GM12878 (cell line): ENCODE data around the gene ZDHHC22. TPM values are rescaled to one million over a fixed set of nuclear protein-coding genes. Genes with fewer than 3 reads are reported as not detected.
A peak's percentile ranks its signal among the peaks of the same experiment; 100 is the strongest.

ENCODE experiments used
- BCLAF1 ChIP-seq: fragments of 450-650 bp; IDR thresholded peaks from 2 replicates; pipeline ENCODE4 v1.6.1; 2017; ENCODE audit warnings: antibody characterized with exemption, mild to moderate bottlenecking, moderate library complexity
- CBFB ChIP-seq: IDR thresholded peaks from 2 replicates; pipeline ENCODE4 v1.6.1; 2016; ENCODE audit warnings: antibody characterized with exemption, low read depth
- FOS ChIP-seq: IDR thresholded peaks from 3 replicates; pipeline ENCODE4 v1.6.1; 2011; ENCODE audit warnings: borderline replicate concordance; ENCODE audit not compliant: insufficient read length; ENCODE audit errors: extremely low read depth
- MEF2A ChIP-seq: IDR thresholded peaks from 2 replicates; pipeline ENCODE4 v1.6.1; 2011; ENCODE audit warnings: low read depth, mild to moderate bottlenecking, low read length, moderate library complexity; ENCODE audit not compliant: insufficient read depth
- MTA2 ChIP-seq: fragments of 450-650 bp; IDR thresholded peaks from 2 replicates; pipeline ENCODE4 v1.6.1; 2016; ENCODE audit warnings: low read depth, mild to moderate bottlenecking, moderate library complexity
- MTA3 ChIP-seq: IDR thresholded peaks from 2 replicates; pipeline ENCODE4 v1.6.1; 2012; ENCODE audit warnings: low read length, inconsistent platforms, borderline replicate concordance
- MYC ChIP-seq: IDR thresholded peaks from 2 replicates; pipeline ENCODE4 v1.6.1; 2011; ENCODE audit warnings: mild to moderate bottlenecking, low read length, moderate library complexity, inconsistent platforms; ENCODE audit not compliant: insufficient read depth, insufficient replicate concordance, insufficient read length, severe bottlenecking
- NBN ChIP-seq: fragments of 450-650 bp; IDR thresholded peaks from 2 replicates; pipeline ENCODE4 v1.6.1; 2016
- NFIC ChIP-seq: IDR thresholded peaks from 2 replicates; pipeline ENCODE4 v1.6.1; 2012; ENCODE audit warnings: low read depth, mild to moderate bottlenecking, inconsistent platforms, low read length, moderate library complexity
- RBBP5 ChIP-seq: fragments of 200-600 bp; sonication (generic); conservative IDR thresholded peaks from 2 replicates; pipeline ENCODE4 v1.6.1; 2016
- RELA ChIP-seq: fragments of 450-650 bp; IDR thresholded peaks from 2 replicates; pipeline ENCODE4 v1.8.0; 2014; ENCODE audit warnings: borderline replicate concordance; ENCODE audit not compliant: partially characterized antibody
- SIN3A ChIP-seq: IDR thresholded peaks from 2 replicates; pipeline ENCODE4 v1.6.1; 2012; ENCODE audit warnings: low read depth, low read length, improper control_type of control experiment
- SMAD5 ChIP-seq: IDR thresholded peaks from 2 replicates; pipeline ENCODE4 v1.6.1; 2016; ENCODE audit warnings: antibody characterized with exemption, low read depth
- STAT3 ChIP-seq: IDR thresholded peaks from 2 replicates; pipeline ENCODE4 v1.6.1; 2011; ENCODE audit warnings: low read depth, low read length, improper control_type of control experiment
- WRNIP1 ChIP-seq: IDR thresholded peaks from 2 replicates; pipeline ENCODE4 v1.6.1; 2011; ENCODE audit warnings: low read depth, low read length, improper control_type of control experiment, borderline replicate concordance
- polyA plus RNA-seq, 11 experiments: library from polyadenylated mRNA; depleted of rRNA in 4 of 11; unstranded in 6 of 11; stranded (reverse) in 5 of 11; fragments of >200 nt; fragmentation: Nextera tagmentation in 4 of 11; fragmentation: Illumina TruSeq in 1 of 11; extraction: Ambion mirVana in 4 of 11; extraction: Trizol in 1 of 11; gene quantifications; 1 replicate in 1 of 11; 2 replicates in 10 of 11; pipeline versions ENCODE4 v1.2.1 to v1.2.3, GENCODE V29; 2011 to 2016; ENCODE audit warnings: inconsistent platforms in 2 of 11, missing spikeins in 2 of 11, low read depth in 1 of 11
- total RNA-seq, 4 experiments: library from RNA; depleted of rRNA in 3 of 4; stranded (reverse); fragments of >200 nt in 3 of 4; fragmentation: Illumina TruSeq in 1 of 4; extraction: Trizol in 1 of 4; gene quantifications; 2 replicates each; pipeline versions ENCODE4 v1.2.1 to v1.2.3, GENCODE V29; 2013 to 2021
- TF ChIP-seq, protein P1 (sequence below): IDR thresholded peaks from 2 replicates; pipeline ENCODE4 v1.6.1; 2012; ENCODE audit warnings: low read depth, low read length, improper control_type of control experiment
- TF ChIP-seq, protein P2 (sequence below): IDR thresholded peaks from 2 replicates; pipeline ENCODE4 v1.6.1; 2012; ENCODE audit warnings: low read length, inconsistent platforms
- TF ChIP-seq, protein P3 (sequence below): IDR thresholded peaks from 2 replicates; pipeline ENCODE4 v1.6.1; 2012; ENCODE audit warnings: low read depth, low read length, improper control_type of control experiment

Gene ZDHHC22
- total and polyA plus RNA-seq, 10 of the 15 experiments (the other 5 are each of a cell fraction or from before 2014, with no cell fraction given) = 0.06 TPM; not detected in 9

GRCh38 chr14:77097006-77097699 lies 44.4 kb downstream of the ZDHHC22 start (continued):
- TF ChIP-seq SMAD5 (0 out of 2 replicates have a peak, but pooled peaks have one; percentile 40), RELA (no peak), NBN (no peak), WRNIP1 (no peak), SIN3A (no peak), MTA2 (0 out of 2 replicates have a peak, but pooled peaks have one; percentile 25), BCLAF1 (peak; percentile 56; the same call in 1 of the 2 replicates), RBBP5 (no peak), STAT3 (no peak), FOS (no peak), MTA3 (no peak), MEF2A (peak; percentile 64), MYC (peak; percentile 72), NFIC (no peak), CBFB (no peak)
- TF ChIP-seq, protein P1, sequence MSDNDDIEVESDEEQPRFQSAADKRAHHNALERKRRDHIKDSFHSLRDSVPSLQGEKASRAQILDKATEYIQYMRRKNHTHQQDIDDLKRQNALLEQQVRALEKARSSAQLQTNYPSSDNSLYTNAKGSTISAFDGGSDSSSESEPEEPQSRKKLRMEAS = no peak
- TF ChIP-seq, protein P2, sequence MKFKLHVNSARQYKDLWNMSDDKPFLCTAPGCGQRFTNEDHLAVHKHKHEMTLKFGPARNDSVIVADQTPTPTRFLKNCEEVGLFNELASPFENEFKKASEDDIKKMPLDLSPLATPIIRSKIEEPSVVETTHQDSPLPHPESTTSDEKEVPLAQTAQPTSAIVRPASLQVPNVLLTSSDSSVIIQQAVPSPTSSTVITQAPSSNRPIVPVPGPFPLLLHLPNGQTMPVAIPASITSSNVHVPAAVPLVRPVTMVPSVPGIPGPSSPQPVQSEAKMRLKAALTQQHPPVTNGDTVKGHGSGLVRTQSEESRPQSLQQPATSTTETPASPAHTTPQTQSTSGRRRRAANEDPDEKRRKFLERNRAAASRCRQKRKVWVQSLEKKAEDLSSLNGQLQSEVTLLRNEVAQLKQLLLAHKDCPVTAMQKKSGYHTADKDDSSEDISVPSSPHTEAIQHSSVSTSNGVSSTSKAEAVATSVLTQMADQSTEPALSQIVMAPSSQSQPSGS = no peak
- TF ChIP-seq, protein P3, sequence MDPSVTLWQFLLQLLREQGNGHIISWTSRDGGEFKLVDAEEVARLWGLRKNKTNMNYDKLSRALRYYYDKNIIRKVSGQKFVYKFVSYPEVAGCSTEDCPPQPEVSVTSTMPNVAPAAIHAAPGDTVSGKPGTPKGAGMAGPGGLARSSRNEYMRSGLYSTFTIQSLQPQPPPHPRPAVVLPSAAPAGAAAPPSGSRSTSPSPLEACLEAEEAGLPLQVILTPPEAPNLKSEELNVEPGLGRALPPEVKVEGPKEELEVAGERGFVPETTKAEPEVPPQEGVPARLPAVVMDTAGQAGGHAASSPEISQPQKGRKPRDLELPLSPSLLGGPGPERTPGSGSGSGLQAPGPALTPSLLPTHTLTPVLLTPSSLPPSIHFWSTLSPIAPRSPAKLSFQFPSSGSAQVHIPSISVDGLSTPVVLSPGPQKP = no peak
